Renal pelvis (tissue), 4 donors: Measurements from ENCODE around the gene UQCR11. TPM values are rescaled to one million over a fixed set of nuclear protein-coding genes. Genes with fewer than 3 reads are reported as not detected.
A peak's percentile ranks its signal among the peaks of the same experiment; 100 is the strongest.
"Not testable (repeated sequence)": the region's sequence is repeated elsewhere in the genome, so short reads cannot be mapped to it uniquely, and the experiment has no call there.

ENCODE experiments used
- DNase-seq: peaks from one replicate; pipeline ENCODE4 v3.0.0-alpha.2; 2013
- polyA plus RNA-seq, 3 donors: library from polyadenylated mRNA; unstranded; fragments of 120-200 nt; gene quantifications; one replicate each; pipeline ENCODE4 v1.2.1, GENCODE V29; 2013; ENCODE audit not compliant: insufficient read length in 3 of 3

Gene UQCR11
- polyA plus RNA-seq, 3 donors, result 99.6 to 131 (median 127) TPM

- DNase-seq, result no peak
Observed at GRCh38 chr19:1645299-1645698, 40.0 kb upstream of the UQCR11 start.

GRCh38 chr19:1644070-1644469 lies 38.8 kb upstream of the UQCR11 start:
- DNase-seq, result no peak

GRCh38 chr19:1640893-1641448 lies 35.7 kb upstream of the UQCR11 start:
- DNase-seq, result not testable (repeated sequence)

- DNase-seq, result no peak
Observed at GRCh38 chr19:1636325-1637236, 31.3 kb upstream of the UQCR11 start.

GRCh38 chr19:1634938-1635243 lies 29.6 kb upstream of the UQCR11 start:
- no peak for DNase-seq

- DNase-seq, result no peak
Observed at GRCh38 chr19:1634242-1634937, 29.1 kb upstream of the UQCR11 start.

GRCh38 chr19:1633269-1633826 lies 28.1 kb upstream of the UQCR11 start:
- DNase-seq, result no peak

GRCh38 chr19:1632462-1633268 lies 27.4 kb upstream of the UQCR11 start:
- DNase-seq, result no peak

- DNase-seq, result no peak
Observed at GRCh38 chr19:1631557-1632100, 26.4 kb upstream of the UQCR11 start.

GRCh38 chr19:1630811-1631210 lies 25.5 kb upstream of the UQCR11 start:
- no peak for DNase-seq

- no peak for DNase-seq
Observed at GRCh38 chr19:1630012-1630411, 24.8 kb upstream of the UQCR11 start.

- no peak for DNase-seq
Observed at GRCh38 chr19:1629256-1629808, 24.1 kb upstream of the UQCR11 start.

GRCh38 chr19:1627194-1627593 lies 21.9 kb upstream of the UQCR11 start:
- DNase-seq, result no peak

- DNase-seq, result no peak
Observed at GRCh38 chr19:1626417-1627010, 21.3 kb upstream of the UQCR11 start.

- DNase-seq, result peak; percentile 41
Observed at GRCh38 chr19:1624458-1624857, 19.2 kb upstream of the UQCR11 start.

- DNase-seq, result no peak
Observed at GRCh38 chr19:1622541-1622940, 17.3 kb upstream of the UQCR11 start.

- DNase-seq, result no peak
Observed at GRCh38 chr19:1622007-1622406, 16.7 kb upstream of the UQCR11 start.

- DNase-seq, result no peak
Observed at GRCh38 chr19:1621574-1621973, 16.3 kb upstream of the UQCR11 start.

- DNase-seq, result no peak
Observed at GRCh38 chr19:1621021-1621420, 15.8 kb upstream of the UQCR11 start.

- DNase-seq, result no peak
Observed at GRCh38 chr19:1620502-1620901, 15.2 kb upstream of the UQCR11 start.

- DNase-seq, result no peak
Observed at GRCh38 chr19:1619703-1620102, 14.4 kb upstream of the UQCR11 start.
